COLO829 (cell line): Measurements from ENCODE around the gene PAX7.

Experiments
- DNase-seq: peaks from one replicate; pipeline ENCODE4 v3.0.0; 2012; ENCODE audit warnings: low spot score

The PAX7 gene

DNA sequence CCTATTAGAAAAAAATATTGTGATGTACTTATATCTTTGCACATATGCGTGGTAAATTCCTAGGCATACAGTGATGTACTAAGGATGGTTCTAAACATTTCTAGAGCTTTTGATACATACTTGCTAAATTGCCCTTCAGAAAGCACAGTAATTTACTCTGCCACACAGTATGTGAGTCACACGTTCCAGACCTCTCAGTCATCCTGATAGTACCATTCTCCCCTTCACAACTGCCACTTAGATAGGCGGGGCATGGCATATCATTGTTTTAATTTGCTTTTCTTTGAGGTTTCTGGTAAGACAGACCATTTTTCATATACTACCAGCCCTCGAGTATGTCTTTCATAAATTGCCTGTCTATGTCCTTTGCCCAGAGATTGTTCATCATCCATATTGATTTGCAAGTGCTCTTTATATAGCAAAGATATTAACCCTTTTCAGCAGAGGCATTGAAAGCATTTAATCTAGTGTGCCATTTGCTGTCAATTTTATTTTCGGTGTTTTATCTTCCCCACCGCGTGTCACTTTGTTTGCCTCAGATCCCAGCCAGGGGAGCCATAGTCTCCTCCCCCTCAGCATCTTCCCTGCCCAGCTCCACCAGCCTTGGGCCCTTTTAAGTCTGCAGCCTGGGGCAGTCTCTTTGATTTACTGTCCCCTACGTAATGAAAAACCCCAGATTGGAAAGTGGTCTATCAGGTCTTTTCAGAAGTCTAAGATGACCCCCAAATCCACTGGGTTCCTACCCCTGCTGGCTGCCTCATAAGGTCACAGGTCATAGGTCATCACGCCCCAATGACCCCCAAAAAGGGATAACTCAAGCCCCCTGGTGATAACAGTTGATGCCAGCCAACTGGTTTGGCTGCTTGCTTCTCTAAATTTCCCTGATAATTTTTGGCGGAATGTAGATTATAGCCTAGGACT, 11.8 kb upstream of the PAX7 start:
- DNase-seq, result peak; percentile 42

DNA sequence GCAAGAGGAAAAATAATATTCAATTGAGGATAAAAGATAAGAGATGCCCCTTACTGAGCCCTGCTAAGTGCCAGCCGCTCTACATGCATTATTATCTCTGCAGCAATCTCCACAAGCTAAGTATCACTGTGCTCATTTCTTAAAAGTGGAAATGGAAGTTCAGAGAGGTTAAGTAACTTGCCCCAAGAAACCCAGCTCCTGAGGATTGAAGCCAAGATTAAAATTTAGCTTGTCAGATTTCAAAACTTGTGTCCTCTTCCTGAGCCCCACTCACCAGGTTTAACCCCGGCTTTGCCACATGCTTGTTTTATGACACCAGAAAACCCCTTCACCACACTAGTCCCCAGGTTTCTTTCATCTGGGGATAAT, 11.2 kb upstream of the PAX7 start:
- no peak for DNase-seq

GRCh38 chr1:18628511-18628910, 2.1 kb upstream of the PAX7 start:
- DNase-seq, result no peak

DNA sequence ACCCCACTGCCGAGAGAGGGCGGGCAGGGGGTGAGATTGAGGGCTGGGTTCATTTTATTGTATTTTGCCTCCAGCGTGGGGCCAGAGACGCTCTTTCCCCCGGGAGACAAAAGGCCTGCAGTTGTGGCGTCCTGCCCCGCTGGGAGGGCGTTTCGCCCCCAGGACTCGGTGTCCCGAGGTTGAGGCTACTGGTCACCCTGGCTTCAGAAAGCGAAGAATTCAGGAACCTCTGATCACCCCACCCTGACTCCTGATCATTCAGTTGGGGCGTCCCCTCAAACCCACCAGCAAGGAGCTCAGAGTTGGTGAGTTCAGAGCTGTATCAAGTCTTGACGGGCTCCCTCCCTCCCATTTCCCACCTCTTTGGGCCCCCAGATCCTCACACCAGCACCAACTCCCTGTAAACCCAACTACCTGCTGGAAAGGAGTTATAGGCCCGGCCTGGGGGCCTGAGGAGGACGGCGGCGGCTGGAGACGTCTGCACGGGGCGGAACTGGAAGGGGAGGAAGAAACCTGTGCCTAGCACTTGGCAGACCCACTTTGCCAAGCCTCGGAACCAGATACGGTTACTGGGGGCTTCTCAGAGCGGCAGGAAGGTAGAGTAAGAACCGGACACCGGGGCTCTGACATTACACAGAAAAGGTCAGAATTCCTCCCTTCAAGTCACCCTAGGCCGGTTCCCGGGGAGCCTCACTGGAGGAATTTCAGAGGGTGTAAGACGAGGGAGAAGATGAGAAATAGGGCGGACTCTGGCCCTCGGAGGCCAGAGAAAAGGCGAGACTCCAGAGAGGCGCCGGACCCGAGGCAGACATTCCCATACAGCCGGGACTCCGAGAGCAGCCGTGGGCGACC, 761 bp upstream of the PAX7 start:
- no peak for DNase-seq

GRCh38 chr1:18631496-18632217, 1.0 kb downstream of the PAX7 start:
- no peak for DNase-seq

DNA sequence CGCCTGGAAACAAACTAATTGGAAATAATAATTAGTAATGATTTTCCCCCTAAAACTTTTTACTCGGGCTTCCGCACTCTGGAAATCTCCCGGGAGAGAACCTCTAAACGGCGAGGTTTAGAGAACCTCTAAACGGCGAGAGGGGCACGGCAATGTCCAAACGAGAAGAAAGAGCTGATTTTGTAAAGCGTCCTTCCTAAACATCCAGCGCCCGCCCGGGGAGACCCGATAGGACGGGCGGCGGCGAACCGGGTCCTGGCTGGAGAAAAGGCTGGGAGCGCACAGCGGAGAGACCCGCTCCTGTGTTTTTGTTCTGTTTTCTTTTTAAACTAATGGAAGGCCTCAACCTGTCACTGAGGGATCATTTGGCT, 1.6 kb downstream of the PAX7 start:
- no peak for DNase-seq

DNA sequence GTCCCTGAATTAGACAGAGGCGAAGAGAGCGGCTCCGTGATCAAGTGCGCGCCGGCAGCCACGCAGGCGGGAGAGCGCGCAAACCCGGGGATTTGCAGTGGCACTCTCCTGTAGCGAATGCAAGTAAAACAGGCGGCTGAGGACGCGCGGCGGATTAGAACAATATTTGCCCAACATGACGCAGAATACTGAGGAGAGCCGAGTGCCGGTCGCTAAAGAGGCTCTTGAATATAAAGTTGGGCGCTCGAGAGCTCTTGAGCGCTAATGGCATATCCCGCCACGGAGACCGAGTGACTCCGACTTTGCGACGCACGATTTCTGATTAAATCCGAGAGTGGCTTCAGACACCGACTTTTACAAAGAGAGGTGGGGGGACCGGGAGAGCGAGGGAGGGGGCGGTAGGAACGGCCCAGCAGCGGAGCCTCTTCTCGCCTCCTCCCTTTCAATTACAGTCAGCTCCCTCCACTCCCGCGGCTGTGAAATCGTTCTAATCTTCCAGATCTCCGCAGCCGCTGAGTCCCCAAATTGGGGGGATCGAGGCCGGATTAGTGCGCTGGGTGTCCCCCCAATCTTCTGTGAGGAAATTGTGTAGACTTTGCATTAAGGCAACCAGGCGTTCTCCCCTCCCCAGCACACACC, 2.3 kb downstream of the PAX7 start:
- DNase-seq, result no peak

DNA sequence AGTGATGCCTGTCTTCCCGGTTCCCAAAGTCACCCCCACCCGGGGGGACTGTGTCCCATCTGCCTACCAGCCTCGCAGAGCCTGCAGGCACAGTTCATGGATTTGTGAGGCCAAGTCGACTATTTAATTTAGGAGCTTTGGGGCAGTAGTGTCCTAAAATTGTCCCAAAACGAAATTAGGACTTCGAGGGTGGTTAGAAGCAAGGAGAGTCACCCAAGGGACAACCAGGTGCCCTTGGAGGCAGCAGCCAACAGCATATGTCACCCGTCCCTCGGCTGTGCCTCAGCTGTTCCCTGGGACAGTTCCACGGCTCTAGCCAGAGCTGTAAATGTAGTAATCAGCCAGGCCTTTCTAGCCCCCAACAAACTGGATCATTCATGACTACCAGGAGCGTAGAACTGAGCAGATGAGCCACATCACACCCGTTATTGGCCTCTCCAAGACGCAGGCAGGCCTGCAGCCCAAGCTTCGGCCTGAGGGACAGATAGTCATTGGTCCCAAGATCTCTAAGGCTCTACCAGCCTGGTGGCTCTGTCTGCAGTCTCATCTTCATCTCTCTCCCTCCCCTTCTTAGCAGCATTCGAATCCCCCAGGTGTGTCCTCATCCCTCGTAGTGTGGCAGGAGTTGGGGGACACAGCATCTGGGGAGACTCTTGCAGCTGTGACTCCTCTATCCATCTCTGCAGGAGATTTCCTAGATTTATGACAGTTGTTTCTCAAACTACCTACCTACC, 2.9 kb downstream of the PAX7 start:
- DNase-seq, result no peak

GRCh38 chr1:18634276-18634675, 3.6 kb downstream of the PAX7 start:
- no peak for DNase-seq

- no peak for DNase-seq
Measured at GRCh38 chr1:18635070-18635577, 4.5 kb downstream of the PAX7 start.

- DNase-seq, result no peak
Measured at GRCh38 chr1:18635891-18636595, 5.4 kb downstream of the PAX7 start.

DNA sequence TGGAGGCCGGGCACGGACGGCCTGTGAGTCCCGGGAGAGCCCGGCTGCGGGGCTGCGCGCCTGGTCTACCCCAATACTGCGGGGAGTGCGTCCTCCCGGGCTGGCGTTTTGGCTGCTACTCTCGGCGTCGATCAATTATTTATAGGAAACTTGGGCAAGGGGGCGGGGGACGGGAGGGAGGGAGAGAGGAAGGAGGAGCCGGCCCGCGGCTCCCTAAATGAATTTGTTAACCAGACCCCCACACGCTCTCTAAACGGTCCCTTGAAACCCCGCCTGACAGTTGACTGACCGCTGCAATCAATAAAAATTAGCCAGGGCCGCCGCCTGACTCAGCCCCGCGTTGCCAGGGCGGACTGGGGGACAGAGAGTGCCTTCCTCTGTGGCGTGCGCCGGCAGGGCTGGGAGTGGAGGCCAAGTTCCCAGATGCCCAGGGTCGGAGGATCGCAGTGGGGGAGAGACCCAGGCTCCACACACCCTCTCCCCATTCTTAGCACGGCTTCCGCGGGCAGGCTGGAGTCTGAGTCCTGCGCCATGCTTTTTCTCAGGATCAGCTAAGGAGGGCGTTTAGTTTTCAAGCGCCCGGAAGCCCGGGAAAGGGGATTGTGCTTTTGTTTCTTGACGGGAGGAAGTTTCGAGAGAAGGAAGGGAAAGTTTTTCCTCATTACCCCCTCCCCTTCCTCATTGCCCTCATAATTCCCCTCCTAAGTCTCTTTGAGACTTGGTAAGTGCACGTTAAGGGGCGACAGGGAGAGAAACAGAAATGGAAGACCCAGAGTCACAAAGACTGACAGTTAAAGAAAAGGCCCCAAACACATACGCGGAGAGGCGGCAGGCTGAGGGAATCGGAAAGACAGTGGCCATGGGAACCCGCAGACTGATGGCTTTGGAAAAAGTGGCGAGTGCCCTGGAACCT, 6.2 kb downstream of the PAX7 start:
- no peak for DNase-seq

DNA sequence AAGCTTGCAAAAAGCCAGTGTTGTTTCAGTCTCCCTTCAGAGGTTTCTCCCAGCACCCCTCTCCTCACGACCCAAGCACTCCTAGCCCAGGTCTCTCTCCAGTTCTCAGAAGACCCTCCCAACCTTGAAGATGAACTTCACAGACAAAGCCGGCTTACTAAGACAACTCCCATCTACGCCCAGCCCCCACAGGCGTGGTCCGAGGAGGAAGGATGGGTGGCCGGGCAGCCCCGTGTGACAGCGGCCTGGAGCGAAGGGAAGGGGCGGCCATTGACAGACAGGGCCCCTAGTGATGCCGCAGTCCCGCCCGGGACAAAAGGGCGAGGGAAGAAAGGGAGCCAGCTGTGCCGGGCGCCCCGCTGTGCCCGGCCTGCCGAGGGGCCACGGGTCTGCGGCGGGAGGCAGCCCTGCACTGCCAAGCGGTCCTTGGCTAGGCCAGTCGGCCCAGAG, 6.9 kb downstream of the PAX7 start:
- no peak for DNase-seq

GRCh38 chr1:18637962-18638834, 7.6 kb downstream of the PAX7 start:
- DNase-seq, result no peak

- DNase-seq, result no peak
Measured at GRCh38 chr1:18638835-18639364, 8.3 kb downstream of the PAX7 start.

- DNase-seq, result no peak
Measured at GRCh38 chr1:18639368-18640055, 8.9 kb downstream of the PAX7 start.

- DNase-seq, result no peak
Measured at GRCh38 chr1:18640228-18641004, 9.8 kb downstream of the PAX7 start.
